HG03520 (cell line): ENCODE measurements around the gene DGAT2.

Source experiments
- ATAC-seq: cut with Tn5 transposase; IDR thresholded peaks from one replicate; pipeline ENCODE4 v1.9.1; 2021; ENCODE audit warnings: mild to moderate bottlenecking, moderate library complexity; ENCODE audit not compliant: unreplicated experiment

The DGAT2 gene

GRCh38 chr11:75777461-75778110, 9.0 kb downstream of the DGAT2 start:
- ATAC-seq = no peak

GRCh38 chr11:75778962-75779361, 10.4 kb downstream of the DGAT2 start:
- no peak for ATAC-seq

GRCh38 chr11:75779960-75780359, 11.4 kb downstream of the DGAT2 start:
- no peak for ATAC-seq

- no peak for ATAC-seq
Observed at GRCh38 chr11:75780888-75781287, 12.3 kb downstream of the DGAT2 start.

GRCh38 chr11:75781296-75781695, 12.7 kb downstream of the DGAT2 start:
- ATAC-seq = no peak

GRCh38 chr11:75781831-75782230, 13.3 kb downstream of the DGAT2 start:
- no peak for ATAC-seq

GRCh38 chr11:75782540-75783263, 14.1 kb downstream of the DGAT2 start:
- ATAC-seq = no peak

- no peak for ATAC-seq
Observed at GRCh38 chr11:75783416-75784084, 15.0 kb downstream of the DGAT2 start.

GRCh38 chr11:75784085-75784478, 15.5 kb downstream of the DGAT2 start:
- ATAC-seq = no peak

- ATAC-seq = no peak
Observed at GRCh38 chr11:75784506-75784905, 15.9 kb downstream of the DGAT2 start.

GRCh38 chr11:75785187-75785586, 16.6 kb downstream of the DGAT2 start:
- no peak for ATAC-seq

- no peak for ATAC-seq
Observed at GRCh38 chr11:75786101-75786736, 17.6 kb downstream of the DGAT2 start.

GRCh38 chr11:75789521-75789920, 20.9 kb downstream of the DGAT2 start:
- ATAC-seq = no peak

GRCh38 chr11:75790986-75791385, 22.4 kb downstream of the DGAT2 start:
- ATAC-seq = no peak

- ATAC-seq = no peak
Observed at GRCh38 chr11:75792127-75792731, 23.7 kb downstream of the DGAT2 start.

- no peak for ATAC-seq
Observed at GRCh38 chr11:75792997-75793800, 24.6 kb downstream of the DGAT2 start.

- ATAC-seq = no peak
Observed at GRCh38 chr11:75793966-75794365, 25.4 kb downstream of the DGAT2 start.

- no peak for ATAC-seq
Observed at GRCh38 chr11:75795276-75796090, 26.9 kb downstream of the DGAT2 start.

GRCh38 chr11:75796091-75796435, 27.5 kb downstream of the DGAT2 start:
- no peak for ATAC-seq

GRCh38 chr11:75797116-75797515, 28.5 kb downstream of the DGAT2 start:
- ATAC-seq = no peak
